Smooth muscle cell (in vitro differentiated cells): ENCODE measurements around the gene UBAP2L. TPM values are rescaled to one million over a fixed set of nuclear protein-coding genes. Genes with fewer than 3 reads are reported as not detected.

Experiments
- DNase-seq: peaks from one replicate; lab custom pipeline; 2025; ENCODE audit not compliant: unreplicated experiment; lab: John Stamatoyannopoulos, UW
- H2AFZ ChIP-seq: fragments of 200-600 bp; sonication (generic); 2 replicates; pipeline ENCODE4 v1.6.0; 2016; ENCODE audit warnings: antibody characterized with exemption, low read depth, mild to moderate bottlenecking
- H3F3A ChIP-seq: fragments of 200-600 bp; sonication (generic); 2 replicates; pipeline ENCODE4 v1.6.0; 2017; ENCODE audit warnings: antibody characterized with exemption, low read depth
- H3K27ac ChIP-seq: fragments of 200-600 bp; sonication (generic); 2 replicates; pipeline ENCODE4 v1.5.1; 2016; ENCODE audit warnings: low read depth, mild to moderate bottlenecking
- H3K27me3 ChIP-seq: fragments of 200-600 bp; sonication (generic); 2 replicates; pipeline ENCODE4 v1.6.1; 2016; ENCODE audit warnings: low read depth, mild to moderate bottlenecking
- H3K36me3 ChIP-seq: fragments of 200-600 bp; sonication (generic); 2 replicates; pipeline ENCODE4 v1.5.1; 2016; ENCODE audit warnings: low read depth
- H3K4me1 ChIP-seq: fragments of 200-600 bp; sonication (generic); 2 replicates; pipeline ENCODE4 v1.5.1; 2016; ENCODE audit warnings: low read depth
- H3K4me2 ChIP-seq: fragments of 200-600 bp; sonication (generic); 2 replicates; pipeline ENCODE4 v1.6.0; 2016; ENCODE audit warnings: mild to moderate bottlenecking
- H3K4me3 ChIP-seq: fragments of 200-600 bp; sonication (generic); 2 replicates; pipeline ENCODE4 v1.5.1; 2016; ENCODE audit warnings: mild to moderate bottlenecking
- H3K79me2 ChIP-seq: fragments of 200-600 bp; sonication (generic); 2 replicates; pipeline ENCODE4 v1.6.0; 2016; ENCODE audit warnings: low read depth, mild to moderate bottlenecking
- H3K9ac ChIP-seq: fragments of 200-600 bp; sonication (generic); 2 replicates; pipeline ENCODE4 v1.6.0; 2016; ENCODE audit warnings: low read depth
- H3K9me3 ChIP-seq: fragments of 200-600 bp; sonication (generic); replicated peaks from 2 replicates; pipeline ENCODE4 v1.5.1; 2016; ENCODE audit warnings: low read depth
- H4K20me1 ChIP-seq: fragments of 200-600 bp; sonication (generic); 2 replicates; pipeline ENCODE4 v1.6.0; 2016; ENCODE audit warnings: low read depth
- WGBS: methylation state at CpG from one replicate; pipeline ENCODE4 v1.1.7; 2016; ENCODE audit warnings: low lambda C conversion rate; 5-methylcytosine and 5-hydroxymethylcytosine counted together
- polyA plus RNA-seq: library from polyadenylated mRNA; unstranded; fragments of >200 nt; fragmentation: Nextera tagmentation; extraction: Ambion mirVana; gene quantifications from 2 replicates; pipeline ENCODE4 v1.2.1, GENCODE V29; 2016
- total RNA-seq: library from RNA; depleted of rRNA; stranded (reverse); fragments of >200 nt; gene quantifications from 2 replicates; pipeline ENCODE4 v1.2.3, GENCODE V29; 2014
- TF ChIP-seq, protein P1 (sequence below): fragments of 200-600 bp; sonication (generic); IDR thresholded peaks from 2 replicates; pipeline ENCODE4 v1.5.1; 2017; ENCODE audit warnings: borderline replicate concordance, mild to moderate bottlenecking, antibody characterized with exemption; ENCODE audit not compliant: insufficient read depth, poor library complexity, severe bottlenecking

UBAP2L gene
- total and polyA plus RNA-seq, 2 experiments from 2014 or later, result 108 to 143 TPM

- Histone ChIP-seq H3K36me3 (peaks cover 26% of the 10 kb centered on the region), H4K20me1 (peaks cover 100% of the 10 kb centered on the region), H3K27ac (no peak overlapping the region), H3K4me3 (no peak overlapping the region), H3K4me2 (no peak overlapping the region), H3K79me2 (peaks cover 99% of the 10 kb centered on the region), H3K9ac (no peak overlapping the region), H3K9me3 (no peaks in the 10 kb centered on the region), H2AFZ (no peak overlapping the region), H3K4me1 (peaks cover 19% of the 10 kb centered on the region), H3F3A (peaks cover 9% of the 10 kb centered on the region), H3K27me3 (no peaks in the 10 kb centered on the region)
- no peak for DNase-seq
- WGBS, result 97% methylated on average over 4 of the region's 4 CpGs
- TF ChIP-seq, protein P1, sequence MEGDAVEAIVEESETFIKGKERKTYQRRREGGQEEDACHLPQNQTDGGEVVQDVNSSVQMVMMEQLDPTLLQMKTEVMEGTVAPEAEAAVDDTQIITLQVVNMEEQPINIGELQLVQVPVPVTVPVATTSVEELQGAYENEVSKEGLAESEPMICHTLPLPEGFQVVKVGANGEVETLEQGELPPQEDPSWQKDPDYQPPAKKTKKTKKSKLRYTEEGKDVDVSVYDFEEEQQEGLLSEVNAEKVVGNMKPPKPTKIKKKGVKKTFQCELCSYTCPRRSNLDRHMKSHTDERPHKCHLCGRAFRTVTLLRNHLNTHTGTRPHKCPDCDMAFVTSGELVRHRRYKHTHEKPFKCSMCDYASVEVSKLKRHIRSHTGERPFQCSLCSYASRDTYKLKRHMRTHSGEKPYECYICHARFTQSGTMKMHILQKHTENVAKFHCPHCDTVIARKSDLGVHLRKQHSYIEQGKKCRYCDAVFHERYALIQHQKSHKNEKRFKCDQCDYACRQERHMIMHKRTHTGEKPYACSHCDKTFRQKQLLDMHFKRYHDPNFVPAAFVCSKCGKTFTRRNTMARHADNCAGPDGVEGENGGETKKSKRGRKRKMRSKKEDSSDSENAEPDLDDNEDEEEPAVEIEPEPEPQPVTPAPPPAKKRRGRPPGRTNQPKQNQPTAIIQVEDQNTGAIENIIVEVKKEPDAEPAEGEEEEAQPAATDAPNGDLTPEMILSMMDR, result no peak
Observed at GRCh38 chr1:154174654-154175053, 46.1 kb upstream of the UBAP2L start.

GRCh38 chr1:154176337-154176736 is 44.4 kb upstream of the UBAP2L start:
- Histone ChIP-seq H3K27me3 (no peaks in the 10 kb centered on the region), H3F3A (peaks cover 12% of the 10 kb centered on the region), H3K36me3 (peaks cover 18% of the 10 kb centered on the region), H2AFZ (no peak overlapping the region), H4K20me1 (peaks cover 100% of the 10 kb centered on the region), H3K4me1 (peaks cover 36% of the 10 kb centered on the region), H3K9me3 (no peaks in the 10 kb centered on the region), H3K9ac (no peak overlapping the region), H3K4me3 (no peak overlapping the region), H3K4me2 (no peak overlapping the region), H3K27ac (peak overlapping the region; percentile 38), H3K79me2 (peaks cover 99% of the 10 kb centered on the region)
- DNase-seq, result no peak
- 82% methylated on average over 2 of the region's 2 CpGs for WGBS
- TF ChIP-seq, protein P1, result no peak

GRCh38 chr1:154178013-154178412 is 42.7 kb upstream of the UBAP2L start:
- Histone ChIP-seq H3K4me1 (peaks cover 39% of the 10 kb centered on the region), H3K27ac (peak overlapping the region; percentile 38)

More at GRCh38 chr1:154178013-154178412, 42.7 kb upstream of the UBAP2L start:
- 62% methylated on average over 2 of the region's 2 CpGs for WGBS
- Histone ChIP-seq H2AFZ (no peak overlapping the region), H3K27me3 (no peaks in the 10 kb centered on the region), H3K36me3 (peaks cover under 1% of the 10 kb centered on the region), H3K9ac (peak overlapping the region; percentile 1), H3K9me3 (no peaks in the 10 kb centered on the region), H3K79me2 (peaks cover 99% of the 10 kb centered on the region), H4K20me1 (peaks cover 94% of the 10 kb centered on the region), H3F3A (peaks cover 12% of the 10 kb centered on the region), H3K4me2 (peak overlapping the region; percentile 75), H3K4me3 (no peak overlapping the region)
- DNase-seq, result no peak
- TF ChIP-seq, protein P1, result no peak
